ENCODE results near the gene TGM4.
A peak's percentile ranks its signal among the peaks of the same experiment; 100 is the strongest.

TGM4 gene

GRCh38 chr3:44954304-44954703 lies 79.9 kb downstream of the TGM4 start:
- Histone ChIP-seq H3K36me3 (peaks cover 23% of the 10 kb centered on the region), H3K9me3 (no peaks in the 10 kb centered on the region), H3K4me3 (ENCODE audit: low read depth in 1 of 2, low read length in 1 of 2) (peak overlapping the region; percentile 38 to 39), H3K27ac (peak overlapping the region; percentile 93), H3K27me3 (no peaks in the 10 kb centered on the region), H3K4me1 (ENCODE audit: control insufficient read depth in 1 of 2, insufficient read depth in 1 of 2, low read depth in 1 of 2, low read length in 1 of 2) (peaks cover 47 to 48% of the 10 kb centered on the region in 2 experiments)
- TF ChIP-seq CTCF (IDR thresholded peaks at IDR 0.05), result no peak

DNA sequence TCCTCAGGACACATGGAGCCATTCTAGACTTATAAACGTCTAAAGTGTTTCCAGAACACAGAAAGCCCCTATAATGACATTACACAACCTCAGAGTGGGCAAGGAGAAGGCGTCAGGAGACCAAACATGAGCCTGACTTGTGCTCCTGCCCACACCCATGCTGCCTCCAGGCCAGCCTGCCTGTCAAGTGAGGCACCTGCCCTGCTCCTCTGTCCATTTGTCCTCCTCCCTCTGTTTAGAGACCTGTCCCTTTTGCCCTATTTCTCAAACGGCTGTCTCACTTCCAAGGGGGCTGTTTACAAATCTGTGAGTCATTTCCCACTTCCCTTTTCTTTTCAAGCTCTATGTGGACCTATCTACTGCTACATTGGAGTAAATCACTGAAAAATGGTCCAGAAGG lies 80.6 kb downstream of the TGM4 start:
- no peak for TF ChIP-seq CTCF (IDR thresholded peaks at IDR 0.05)
- peaks cover 53 to 54% of the 10 kb centered on the region in 2 experiments for H3K4me1 ChIP-seq (ENCODE audit: control insufficient read depth in 1 of 2, insufficient read depth in 1 of 2, low read depth in 1 of 2, low read length in 1 of 2)
- no peaks in the 10 kb centered on the region for H3K27me3 ChIP-seq
- peaks cover 25% of the 10 kb centered on the region for H3K36me3 ChIP-seq
- H3K4me3 ChIP-seq (ENCODE audit: low read depth in 1 of 2, low read length in 1 of 2), result peak overlapping the region; percentile 38 to 39
- no peaks in the 10 kb centered on the region for H3K9me3 ChIP-seq
- H3K27ac ChIP-seq, result peak overlapping the region; percentile 93

DNA sequence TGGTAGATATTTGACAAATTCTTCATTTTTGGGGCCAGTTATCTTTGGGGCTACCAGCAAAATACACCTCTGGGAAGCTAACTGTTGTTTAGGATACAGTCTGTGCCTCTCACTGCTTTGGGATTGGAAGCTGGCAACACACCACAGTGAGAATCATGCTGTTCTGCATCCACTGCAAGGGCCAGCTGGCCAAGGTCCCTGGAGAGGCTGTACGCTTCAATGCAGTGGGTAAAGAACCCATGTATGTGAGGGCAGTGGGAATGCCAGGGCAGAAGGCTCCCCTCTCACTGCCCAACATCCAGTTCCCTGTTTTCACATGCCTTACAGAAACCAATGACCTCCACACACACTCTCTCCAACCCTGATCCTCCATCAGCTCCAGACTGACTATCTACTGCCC lies 81.5 kb downstream of the TGM4 start:
- no peak for TF ChIP-seq CTCF (IDR thresholded peaks at IDR 0.05)
- Histone ChIP-seq H3K36me3 (peaks cover 25% of the 10 kb centered on the region), H3K27ac (peak overlapping the region; percentile 93), H3K9me3 (no peaks in the 10 kb centered on the region), H3K4me1 (ENCODE audit: control insufficient read depth in 1 of 2, insufficient read depth in 1 of 2, low read depth in 1 of 2, low read length in 1 of 2) (peaks cover 62 to 63% of the 10 kb centered on the region in 2 experiments), H3K4me3 (ENCODE audit: low read depth in 1 of 2, low read length in 1 of 2) (no peak overlapping the region), H3K27me3 (no peaks in the 10 kb centered on the region)

DNA sequence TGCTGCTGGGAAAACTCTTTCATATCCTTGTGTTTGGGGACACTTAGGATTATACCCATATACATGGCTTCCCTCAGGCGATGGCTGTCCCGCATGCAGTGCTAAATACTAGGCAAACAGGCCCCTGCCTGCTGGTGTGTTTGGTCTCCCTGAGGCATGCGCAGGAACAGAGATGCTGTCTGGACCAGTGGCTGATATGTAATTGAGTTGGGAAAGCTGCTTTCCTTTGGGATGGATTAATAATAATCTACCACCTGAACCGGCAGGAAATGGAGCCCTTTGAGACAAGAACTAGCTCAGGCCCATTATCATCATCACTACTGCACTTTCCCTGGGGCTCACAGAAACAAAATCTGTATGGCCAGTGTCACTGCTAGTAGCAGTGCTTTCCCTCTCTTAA lies 83.6 kb downstream of the TGM4 start:
- Histone ChIP-seq H3K27me3 (no peaks in the 10 kb centered on the region), H3K4me1 (ENCODE audit: control insufficient read depth in 1 of 2, insufficient read depth in 1 of 2, low read depth in 1 of 2, low read length in 1 of 2) (peaks cover 75% of the 10 kb centered on the region in 2 experiments), H3K4me3 (ENCODE audit: low read depth in 1 of 2, low read length in 1 of 2) (no peak overlapping the region), H3K36me3 (peaks cover 25% of the 10 kb centered on the region), H3K9me3 (no peaks in the 10 kb centered on the region), H3K27ac (no peak overlapping the region)
- no peak for TF ChIP-seq CTCF (IDR thresholded peaks at IDR 0.05)

DNA sequence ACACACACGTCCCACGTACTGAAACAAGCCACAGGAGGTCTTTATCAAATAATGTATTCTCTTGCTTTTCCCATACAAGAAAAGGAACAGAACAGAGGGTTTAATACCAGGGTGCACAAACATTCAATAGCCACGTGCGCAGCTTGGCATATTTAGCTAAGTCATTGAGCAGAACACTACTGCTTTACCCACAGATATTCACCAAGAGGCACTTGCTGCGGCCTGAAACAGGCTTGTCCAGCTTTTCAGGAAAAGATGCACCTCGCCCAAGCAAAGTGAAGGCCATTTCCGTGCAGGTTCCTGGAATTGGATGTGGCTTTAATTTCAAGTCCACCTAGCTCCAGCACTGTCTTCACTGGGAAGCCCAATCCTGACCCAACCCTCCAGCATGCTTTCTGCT lies 84.0 kb downstream of the TGM4 start:
- no peak overlapping the region for H3K27ac ChIP-seq
- TF ChIP-seq CTCF (IDR thresholded peaks at IDR 0.05), result no peak
- H3K27me3 ChIP-seq, result no peaks in the 10 kb centered on the region
- H3K4me1 ChIP-seq (ENCODE audit: control insufficient read depth in 1 of 2, insufficient read depth in 1 of 2, low read depth in 1 of 2, low read length in 1 of 2), result peaks cover 75 to 77% of the 10 kb centered on the region in 2 experiments
- H3K9me3 ChIP-seq, result no peaks in the 10 kb centered on the region
- peaks cover 25% of the 10 kb centered on the region for H3K36me3 ChIP-seq
- no peak overlapping the region for H3K4me3 ChIP-seq (ENCODE audit: low read depth in 1 of 2, low read length in 1 of 2)
